ENCODE results near the gene CTSE.

Gene CTSE

GRCh38 chr1:206021008-206021625, 2.6 kb downstream of the CTSE start:
- peaks cover 52% of the 10 kb centered on the region for H3K27me3 ChIP-seq (ENCODE audit: insufficient read depth, low read depth, severe bottlenecking)
- no peaks in the 10 kb centered on the region for H3K36me3 ChIP-seq
- no peaks in the 10 kb centered on the region for H3K9me3 ChIP-seq (ENCODE audit: severe bottlenecking)
- no peak overlapping the region for H3K4me3 ChIP-seq (ENCODE audit: low read depth, low read length)
- H3K27ac ChIP-seq = no peak overlapping the region
- TF ChIP-seq, protein P1, sequence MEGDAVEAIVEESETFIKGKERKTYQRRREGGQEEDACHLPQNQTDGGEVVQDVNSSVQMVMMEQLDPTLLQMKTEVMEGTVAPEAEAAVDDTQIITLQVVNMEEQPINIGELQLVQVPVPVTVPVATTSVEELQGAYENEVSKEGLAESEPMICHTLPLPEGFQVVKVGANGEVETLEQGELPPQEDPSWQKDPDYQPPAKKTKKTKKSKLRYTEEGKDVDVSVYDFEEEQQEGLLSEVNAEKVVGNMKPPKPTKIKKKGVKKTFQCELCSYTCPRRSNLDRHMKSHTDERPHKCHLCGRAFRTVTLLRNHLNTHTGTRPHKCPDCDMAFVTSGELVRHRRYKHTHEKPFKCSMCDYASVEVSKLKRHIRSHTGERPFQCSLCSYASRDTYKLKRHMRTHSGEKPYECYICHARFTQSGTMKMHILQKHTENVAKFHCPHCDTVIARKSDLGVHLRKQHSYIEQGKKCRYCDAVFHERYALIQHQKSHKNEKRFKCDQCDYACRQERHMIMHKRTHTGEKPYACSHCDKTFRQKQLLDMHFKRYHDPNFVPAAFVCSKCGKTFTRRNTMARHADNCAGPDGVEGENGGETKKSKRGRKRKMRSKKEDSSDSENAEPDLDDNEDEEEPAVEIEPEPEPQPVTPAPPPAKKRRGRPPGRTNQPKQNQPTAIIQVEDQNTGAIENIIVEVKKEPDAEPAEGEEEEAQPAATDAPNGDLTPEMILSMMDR (IDR thresholded peaks at IDR 0.05; ENCODE audit: low read depth, low read length) = no peak
- peak; percentile 7 for DNase-seq

GRCh38 chr1:206020393-206021007, 3.2 kb downstream of the CTSE start:
- H3K27ac ChIP-seq = no peak overlapping the region
- H3K36me3 ChIP-seq = no peaks in the 10 kb centered on the region
- TF ChIP-seq, protein P1 (IDR thresholded peaks at IDR 0.05; ENCODE audit: low read depth, low read length) = no peak
- peak; percentile 4 for DNase-seq
- H3K27me3 ChIP-seq (ENCODE audit: insufficient read depth, low read depth, severe bottlenecking) = peaks cover 47% of the 10 kb centered on the region
- H3K9me3 ChIP-seq (ENCODE audit: severe bottlenecking) = no peaks in the 10 kb centered on the region
- H3K4me3 ChIP-seq (ENCODE audit: low read depth, low read length) = no peak overlapping the region

GRCh38 chr1:206015071-206015470, 8.6 kb downstream of the CTSE start:
- DNase-seq = no peak
- TF ChIP-seq, protein P1 (IDR thresholded peaks at IDR 0.05; ENCODE audit: low read depth, low read length) = no peak

GRCh38 chr1:206014601-206015000, 9.1 kb downstream of the CTSE start:
- TF ChIP-seq, protein P1 (IDR thresholded peaks at IDR 0.05; ENCODE audit: low read depth, low read length) = no peak
- H3K4me3 ChIP-seq (ENCODE audit: low read depth, low read length) = no peak overlapping the region
- no peak overlapping the region for H3K27ac ChIP-seq
- H3K9me3 ChIP-seq (ENCODE audit: severe bottlenecking) = no peaks in the 10 kb centered on the region
- no peaks in the 10 kb centered on the region for H3K36me3 ChIP-seq
- DNase-seq = no peak
- H3K27me3 ChIP-seq (ENCODE audit: insufficient read depth, low read depth, severe bottlenecking) = peaks cover 5% of the 10 kb centered on the region

More at GRCh38 chr1:206015071-206015470, 8.6 kb downstream of the CTSE start:
- Histone ChIP-seq H3K27me3 (ENCODE audit: insufficient read depth, low read depth, severe bottlenecking) (peaks cover 5% of the 10 kb centered on the region), H3K4me3 (ENCODE audit: low read depth, low read length) (no peak overlapping the region), H3K27ac (no peak overlapping the region), H3K9me3 (ENCODE audit: severe bottlenecking) (no peaks in the 10 kb centered on the region), H3K36me3 (no peaks in the 10 kb centered on the region)

- H3K9me3 ChIP-seq (ENCODE audit: severe bottlenecking) = no peaks in the 10 kb centered on the region
- no peaks in the 10 kb centered on the region for H3K27me3 ChIP-seq (ENCODE audit: insufficient read depth, low read depth, severe bottlenecking)
- no peak for DNase-seq
- H3K36me3 ChIP-seq = no peaks in the 10 kb centered on the region
- TF ChIP-seq, protein P1 (IDR thresholded peaks at IDR 0.05; ENCODE audit: low read depth, low read length) = no peak
- H3K27ac ChIP-seq = no peak overlapping the region
- H3K4me3 ChIP-seq (ENCODE audit: low read depth, low read length) = no peak overlapping the region
Observed at GRCh38 chr1:206013026-206013795, 10.5 kb downstream of the CTSE start.

All from WERI-Rb-1 (cell line).